Measurements from ENCODE around the gene DOCK3.

DNA sequence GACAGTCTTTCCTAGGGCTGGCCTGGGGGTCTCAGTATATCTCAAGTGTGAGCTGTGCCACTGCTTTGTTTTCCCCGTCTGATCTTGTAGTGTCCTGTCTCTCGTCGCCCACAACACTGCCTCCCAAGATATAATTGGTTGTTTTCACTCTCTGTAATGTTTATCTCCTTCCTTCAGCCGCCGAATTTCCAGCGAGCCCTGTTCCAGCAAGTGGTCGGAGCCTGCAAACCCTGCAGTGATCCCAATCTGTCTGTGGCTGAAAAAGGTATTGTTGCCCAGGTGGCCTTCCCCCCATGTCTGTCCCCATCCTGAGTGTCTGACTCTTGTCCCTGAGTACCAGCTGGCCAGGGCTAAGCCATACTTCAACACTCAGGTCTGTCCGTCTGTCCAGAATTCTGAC is 700.8 kb downstream of the DOCK3 start:
- no peak for TF ChIP-seq POLR2AphosphoS5 (IDR thresholded peaks at IDR 0.05; ENCODE audit: borderline replicate concordance, low read depth, low read length)
- TF ChIP-seq EZH2 (IDR thresholded peaks at IDR 0.05), result no peak
